GM23338 (cell line): ENCODE data around the gene BICC1. TPM values are rescaled to one million over a fixed set of nuclear protein-coding genes. Genes with fewer than 3 reads are reported as not detected.

Source experiments
- ATAC-seq: fragments of 200-7000 bp; cut with Tn5 transposase; 3 replicates; pipeline ENCODE4 v1.9.1; 2020
- DNase-seq: peaks from one replicate; pipeline ENCODE4 v3.0.0-alpha.2; 2015; ENCODE audit warnings: low spot score
- H2AFZ ChIP-seq: fragments of 200-600 bp; sonication (generic); 2 replicates; pipeline ENCODE4 v1.8.0; 2016; ENCODE audit warnings: antibody characterized with exemption, mild to moderate bottlenecking, moderate library complexity
- H3F3A ChIP-seq: fragments of 200-600 bp; sonication (generic); replicated peaks from 2 replicates; pipeline ENCODE4 v1.8.0; 2017; ENCODE audit warnings: antibody characterized with exemption, mixed run types, low read depth
- H3K27ac ChIP-seq: fragments of 200-600 bp; sonication (generic); 2 replicates; pipeline ENCODE4 v1.6.1; 2016; ENCODE audit warnings: low read depth
- H3K27me3 ChIP-seq: fragments of 200-600 bp; sonication (generic); 2 replicates; pipeline ENCODE4 v1.8.0; 2016; ENCODE audit warnings: mild to moderate bottlenecking, mixed run types, moderate library complexity; ENCODE audit not compliant: insufficient read depth
- H3K36me3 ChIP-seq: fragments of 200-600 bp; sonication (generic); 2 replicates; pipeline ENCODE4 v1.8.0; 2016; ENCODE audit warnings: mild to moderate bottlenecking; ENCODE audit not compliant: insufficient read depth
- H3K4me1 ChIP-seq: fragments of 200-600 bp; sonication (generic); 2 replicates; pipeline ENCODE4 v1.8.0; 2016; ENCODE audit warnings: mild to moderate bottlenecking, moderate library complexity; ENCODE audit not compliant: insufficient read depth
- H3K4me2 ChIP-seq: fragments of 200-600 bp; sonication (generic); 2 replicates; pipeline ENCODE4 v1.7.1; 2017; ENCODE audit warnings: mixed run types
- H3K4me3 ChIP-seq: fragments of 200-600 bp; sonication (generic); 2 replicates; pipeline ENCODE4 v1.6.1; 2016; ENCODE audit warnings: mixed run types
- H3K79me2 ChIP-seq: fragments of 200-600 bp; sonication (generic); replicated peaks from 2 replicates; pipeline ENCODE4 v1.8.0; 2017; ENCODE audit warnings: mild to moderate bottlenecking; ENCODE audit not compliant: insufficient read depth
- H3K9me2 ChIP-seq: fragments of 200-600 bp; sonication (generic); 2 replicates; pipeline ENCODE4 v1.8.0; 2017; ENCODE audit not compliant: insufficient read depth
- H4K20me1 ChIP-seq: fragments of 200-600 bp; sonication (generic); replicated peaks from 2 replicates; pipeline ENCODE4 v1.8.0; 2017; ENCODE audit warnings: mild to moderate bottlenecking; ENCODE audit not compliant: insufficient read depth
- H3K27ac Mint-ChIP-seq: 2 replicates; pipeline ENCODE4 v1.8.0; 2020; ENCODE audit warnings: inconsistent platforms, mild to moderate bottlenecking, moderate library complexity, mixed read lengths
- H3K27me3 Mint-ChIP-seq: 3 replicates; pipeline ENCODE4 v1.8.0; 2022; ENCODE audit warnings: low read depth, mild to moderate bottlenecking, moderate library complexity, mixed read lengths, inconsistent platforms; ENCODE audit not compliant: insufficient read depth, poor library complexity
- H3K36me3 Mint-ChIP-seq: 3 replicates; pipeline ENCODE4 v1.8.0; 2021; ENCODE audit warnings: low read depth, mild to moderate bottlenecking, inconsistent platforms, moderate library complexity, mixed read lengths
- H3K4me1 Mint-ChIP-seq: 3 replicates; pipeline ENCODE4 v1.8.0; 2020; ENCODE audit warnings: mild to moderate bottlenecking, inconsistent platforms, mixed read lengths
- H3K4me3 Mint-ChIP-seq: 3 replicates; pipeline ENCODE4 v1.8.0; 2021; ENCODE audit warnings: moderate library complexity, mild to moderate bottlenecking, inconsistent platforms, mixed read lengths
- H3K9me3 Mint-ChIP-seq: 3 replicates; pipeline ENCODE4 v1.8.0; 2020; ENCODE audit warnings: moderate library complexity, mild to moderate bottlenecking, inconsistent platforms, mixed read lengths
- CREB1 ChIP-seq: fragments of 250-450 bp; sonication (Bioruptor Pico); IDR thresholded peaks from 2 replicates; pipeline ENCODE4 v1.5.0; 2020; ENCODE audit warnings: low read depth, mild to moderate bottlenecking, moderate library complexity
- ZNF331 ChIP-seq: fragments of 250-450 bp; sonication (Bioruptor Pico); IDR thresholded peaks from 2 replicates; pipeline ENCODE4 v1.5.0; 2020; ENCODE audit warnings: low read depth, mild to moderate bottlenecking, moderate library complexity
- polyA plus RNA-seq: library from polyadenylated mRNA; unstranded; fragments of >200 nt; fragmentation: Nextera tagmentation; extraction: Ambion mirVana; gene quantifications from 2 replicates; pipeline ENCODE4 v1.2.1, GENCODE V29; 2016
- total RNA-seq: library from RNA; depleted of rRNA; stranded (reverse); fragments of >200 nt; shearing (Covaris generic); gene quantifications from 2 replicates; pipeline ENCODE4 v1.2.3, GENCODE V29; 2014
- TF ChIP-seq, protein P1 (sequence below): fragments of 250-450 bp; sonication (Bioruptor Pico); IDR thresholded peaks from 2 replicates; pipeline ENCODE4 v1.5.0; 2020; ENCODE audit warnings: mild to moderate bottlenecking, moderate library complexity
- TF ChIP-seq, protein P2 (sequence below): IDR thresholded peaks from 2 replicates; pipeline ENCODE4 v1.6.1; 2016; ENCODE audit warnings: antibody characterized with exemption

The BICC1 gene
- total and polyA plus RNA-seq, 2 experiments from 2014 or later, result 1.3 to 2.2 TPM

- TF ChIP-seq, protein P1, sequence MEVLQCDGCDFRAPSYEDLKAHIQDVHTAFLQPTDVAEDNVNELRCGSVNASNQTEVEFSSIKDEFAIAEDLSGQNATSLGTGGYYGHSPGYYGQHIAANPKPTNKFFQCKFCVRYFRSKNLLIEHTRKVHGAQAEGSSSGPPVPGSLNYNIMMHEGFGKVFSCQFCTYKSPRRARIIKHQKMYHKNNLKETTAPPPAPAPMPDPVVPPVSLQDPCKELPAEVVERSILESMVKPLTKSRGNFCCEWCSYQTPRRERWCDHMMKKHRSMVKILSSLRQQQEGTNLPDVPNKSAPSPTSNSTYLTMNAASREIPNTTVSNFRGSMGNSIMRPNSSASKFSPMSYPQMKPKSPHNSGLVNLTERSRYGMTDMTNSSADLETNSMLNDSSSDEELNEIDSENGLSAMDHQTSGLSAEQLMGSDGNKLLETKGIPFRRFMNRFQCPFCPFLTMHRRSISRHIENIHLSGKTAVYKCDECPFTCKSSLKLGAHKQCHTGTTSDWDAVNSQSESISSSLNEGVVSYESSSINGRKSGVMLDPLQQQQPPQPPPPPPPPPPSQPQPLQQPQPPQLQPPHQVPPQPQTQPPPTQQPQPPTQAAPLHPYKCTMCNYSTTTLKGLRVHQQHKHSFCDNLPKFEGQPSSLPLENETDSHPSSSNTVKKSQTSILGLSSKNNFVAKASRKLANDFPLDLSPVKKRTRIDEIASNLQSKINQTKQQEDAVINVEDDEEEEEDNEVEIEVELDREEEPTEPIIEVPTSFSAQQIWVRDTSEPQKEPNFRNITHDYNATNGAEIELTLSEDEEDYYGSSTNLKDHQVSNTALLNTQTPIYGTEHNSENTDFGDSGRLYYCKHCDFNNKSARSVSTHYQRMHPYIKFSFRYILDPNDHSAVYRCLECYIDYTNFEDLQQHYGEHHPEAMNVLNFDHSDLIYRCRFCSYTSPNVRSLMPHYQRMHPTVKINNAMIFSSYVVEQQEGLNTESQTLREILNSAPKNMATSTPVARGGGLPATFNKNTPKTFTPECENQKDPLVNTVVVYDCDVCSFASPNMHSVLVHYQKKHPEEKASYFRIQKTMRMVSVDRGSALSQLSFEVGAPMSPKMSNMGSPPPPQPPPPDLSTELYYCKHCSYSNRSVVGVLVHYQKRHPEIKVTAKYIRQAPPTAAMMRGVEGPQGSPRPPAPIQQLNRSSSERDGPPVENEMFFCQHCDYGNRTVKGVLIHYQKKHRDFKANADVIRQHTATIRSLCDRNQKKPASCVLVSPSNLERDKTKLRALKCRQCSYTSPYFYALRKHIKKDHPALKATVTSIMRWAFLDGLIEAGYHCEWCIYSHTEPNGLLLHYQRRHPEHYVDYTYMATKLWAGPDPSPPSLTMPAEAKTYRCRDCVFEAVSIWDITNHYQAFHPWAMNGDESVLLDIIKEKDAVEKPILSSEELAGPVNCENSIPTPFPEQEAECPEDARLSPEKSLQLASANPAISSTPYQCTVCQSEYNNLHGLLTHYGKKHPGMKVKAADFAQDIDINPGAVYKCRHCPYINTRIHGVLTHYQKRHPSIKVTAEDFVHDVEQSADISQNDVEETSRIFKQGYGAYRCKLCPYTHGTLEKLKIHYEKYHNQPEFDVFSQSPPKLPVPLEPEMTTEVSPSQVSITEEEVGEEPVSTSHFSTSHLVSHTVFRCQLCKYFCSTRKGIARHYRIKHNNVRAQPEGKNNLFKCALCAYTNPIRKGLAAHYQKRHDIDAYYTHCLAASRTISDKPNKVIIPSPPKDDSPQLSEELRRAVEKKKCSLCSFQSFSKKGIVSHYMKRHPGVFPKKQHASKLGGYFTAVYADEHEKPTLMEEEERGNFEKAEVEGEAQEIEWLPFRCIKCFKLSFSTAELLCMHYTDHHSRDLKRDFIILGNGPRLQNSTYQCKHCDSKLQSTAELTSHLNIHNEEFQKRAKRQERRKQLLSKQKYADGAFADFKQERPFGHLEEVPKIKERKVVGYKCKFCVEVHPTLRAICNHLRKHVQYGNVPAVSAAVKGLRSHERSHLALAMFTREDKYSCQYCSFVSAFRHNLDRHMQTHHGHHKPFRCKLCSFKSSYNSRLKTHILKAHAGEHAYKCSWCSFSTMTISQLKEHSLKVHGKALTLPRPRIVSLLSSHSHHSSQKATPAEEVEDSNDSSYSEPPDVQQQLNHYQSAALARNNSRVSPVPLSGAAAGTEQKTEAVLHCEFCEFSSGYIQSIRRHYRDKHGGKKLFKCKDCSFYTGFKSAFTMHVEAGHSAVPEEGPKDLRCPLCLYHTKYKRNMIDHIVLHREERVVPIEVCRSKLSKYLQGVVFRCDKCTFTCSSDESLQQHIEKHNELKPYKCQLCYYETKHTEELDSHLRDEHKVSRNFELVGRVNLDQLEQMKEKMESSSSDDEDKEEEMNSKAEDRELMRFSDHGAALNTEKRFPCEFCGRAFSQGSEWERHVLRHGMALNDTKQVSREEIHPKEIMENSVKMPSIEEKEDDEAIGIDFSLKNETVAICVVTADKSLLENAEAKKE (CRISPR knock-in tag), result no peak
- no peak for TF ChIP-seq CREB1 (CRISPR knock-in tag)
- no peak for TF ChIP-seq ZNF331
- TF ChIP-seq, protein P2, sequence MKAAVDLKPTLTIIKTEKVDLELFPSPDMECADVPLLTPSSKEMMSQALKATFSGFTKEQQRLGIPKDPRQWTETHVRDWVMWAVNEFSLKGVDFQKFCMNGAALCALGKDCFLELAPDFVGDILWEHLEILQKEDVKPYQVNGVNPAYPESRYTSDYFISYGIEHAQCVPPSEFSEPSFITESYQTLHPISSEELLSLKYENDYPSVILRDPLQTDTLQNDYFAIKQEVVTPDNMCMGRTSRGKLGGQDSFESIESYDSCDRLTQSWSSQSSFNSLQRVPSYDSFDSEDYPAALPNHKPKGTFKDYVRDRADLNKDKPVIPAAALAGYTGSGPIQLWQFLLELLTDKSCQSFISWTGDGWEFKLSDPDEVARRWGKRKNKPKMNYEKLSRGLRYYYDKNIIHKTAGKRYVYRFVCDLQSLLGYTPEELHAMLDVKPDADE, result no peak
These were observed 155.1 kb downstream of the BICC1 start (continued) for GRCh38 chr10:58667658-58668310.

GRCh38 chr10:58672845-58673244 lies 160.2 kb downstream of the BICC1 start:
- Histone ChIP-seq H3K9me2 (peaks cover 4% of the 10 kb centered on the region; the same call in 1 of the 2 replicates), H4K20me1 (no peaks in the 10 kb centered on the region), H3F3A (no peaks in the 10 kb centered on the region), H3K27ac (no peak overlapping the region), H3K4me1 (peaks cover 9% of the 10 kb centered on the region; the same call in 1 of the 2 replicates), H3K36me3 (no peaks in the 10 kb centered on the region), H3K27me3 (no peaks in the 10 kb centered on the region), H3K4me3 (no peak overlapping the region), H2AFZ (no peak overlapping the region), H3K4me2 (no peak overlapping the region), H3K79me2 (no peaks in the 10 kb centered on the region)
- TF ChIP-seq CREB1 (CRISPR knock-in tag), result no peak
- H3K27me3 Mint-ChIP-seq, result peaks cover 7% of the 10 kb centered on the region
- no peaks in the 10 kb centered on the region for H3K9me3 Mint-ChIP-seq
- peaks cover 9% of the 10 kb centered on the region; the same call in 2 of the 3 replicates for H3K4me1 Mint-ChIP-seq
- H3K4me3 Mint-ChIP-seq, result no peak overlapping the region
- DNase-seq (no peak), ATAC-seq (no peak)
- no peak overlapping the region for H3K27ac Mint-ChIP-seq
- no peaks in the 10 kb centered on the region; the same call in 2 of the 3 replicates for H3K36me3 Mint-ChIP-seq
